ENCODE data around the gene CFAP90.

CFAP90 gene, protein sequence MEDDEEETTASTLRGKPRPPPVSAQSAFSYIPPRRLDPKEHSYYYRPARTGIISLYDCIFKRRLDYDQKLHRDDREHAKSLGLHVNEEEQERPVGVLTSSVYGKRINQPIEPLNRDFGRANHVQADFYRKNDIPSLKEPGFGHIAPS

GRCh38 chr5:7850395-7851239, at the start of gene CFAP90:
Gene CFAP90 (minus strand): TSS chr5:7851133. CDS start chr5:7851021, 112 bp downstream.
- DNase-seq (ENCODE audit: low read depth in 2 of 2) = peak in 1 of 2 donors; percentile 27

- no peak for DNase-seq (ENCODE audit: low read depth in 2 of 2)
These were observed 46.2 kb upstream of the CFAP90 start for GRCh38 chr5:7897014-7897600.

DNA sequence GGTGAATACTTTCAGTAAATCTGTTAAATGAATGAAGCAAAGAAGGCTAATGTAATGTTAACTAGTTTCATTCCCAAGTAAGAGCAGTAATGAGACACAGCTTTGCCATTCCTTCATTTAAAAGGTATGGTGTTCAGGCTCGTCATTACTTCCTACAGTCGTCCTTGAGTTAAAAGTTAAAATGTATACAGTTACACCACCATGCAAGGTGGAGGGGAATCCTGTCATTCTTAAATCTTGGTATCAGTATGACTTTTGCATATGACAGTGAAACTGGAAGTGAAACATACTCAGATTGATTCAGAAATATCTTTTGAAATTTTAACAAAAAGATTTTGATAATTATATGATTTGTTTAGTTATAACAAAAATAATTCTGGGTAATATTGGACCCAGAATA, 43.9 kb upstream of the CFAP90 start:
- no peak for DNase-seq (ENCODE audit: low read depth in 2 of 2)

GRCh38 chr5:7894439-7894838, 43.5 kb upstream of the CFAP90 start:
- no peak for DNase-seq (ENCODE audit: low read depth in 2 of 2)

- no peak for DNase-seq (ENCODE audit: low read depth in 2 of 2)
These were observed 38.0 kb upstream of the CFAP90 start for GRCh38 chr5:7888901-7889300.

DNA sequence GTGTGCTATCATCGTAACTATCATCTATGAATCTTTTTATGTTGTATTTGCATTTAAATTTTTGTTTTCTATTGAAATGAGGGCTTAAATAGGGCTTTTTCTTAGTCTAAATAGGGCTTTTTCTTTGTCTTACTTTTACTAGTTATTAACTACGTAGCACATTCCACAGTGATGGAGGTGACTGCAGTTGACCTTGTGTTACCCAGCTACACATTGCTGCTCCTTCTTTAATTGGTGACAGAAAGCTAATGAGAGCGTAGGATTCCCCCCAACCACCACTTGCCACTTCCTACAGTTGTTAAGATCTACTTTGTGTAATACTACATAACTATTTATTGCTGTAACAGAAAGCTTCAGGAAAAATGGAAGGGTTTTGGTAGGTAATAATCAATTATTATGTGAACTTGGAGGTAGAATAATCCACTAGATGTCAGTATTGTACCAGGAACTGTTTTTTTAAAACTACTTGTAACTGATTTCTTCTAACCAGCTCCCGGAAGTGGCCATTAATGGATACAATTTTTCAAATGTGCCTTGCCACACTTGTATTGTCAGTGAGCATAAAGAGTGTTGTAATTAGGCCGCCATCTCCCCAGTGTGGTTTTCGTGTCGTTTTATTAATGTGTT, 36.0 kb upstream of the CFAP90 start:
- no peak for DNase-seq (ENCODE audit: low read depth in 2 of 2)

DNA sequence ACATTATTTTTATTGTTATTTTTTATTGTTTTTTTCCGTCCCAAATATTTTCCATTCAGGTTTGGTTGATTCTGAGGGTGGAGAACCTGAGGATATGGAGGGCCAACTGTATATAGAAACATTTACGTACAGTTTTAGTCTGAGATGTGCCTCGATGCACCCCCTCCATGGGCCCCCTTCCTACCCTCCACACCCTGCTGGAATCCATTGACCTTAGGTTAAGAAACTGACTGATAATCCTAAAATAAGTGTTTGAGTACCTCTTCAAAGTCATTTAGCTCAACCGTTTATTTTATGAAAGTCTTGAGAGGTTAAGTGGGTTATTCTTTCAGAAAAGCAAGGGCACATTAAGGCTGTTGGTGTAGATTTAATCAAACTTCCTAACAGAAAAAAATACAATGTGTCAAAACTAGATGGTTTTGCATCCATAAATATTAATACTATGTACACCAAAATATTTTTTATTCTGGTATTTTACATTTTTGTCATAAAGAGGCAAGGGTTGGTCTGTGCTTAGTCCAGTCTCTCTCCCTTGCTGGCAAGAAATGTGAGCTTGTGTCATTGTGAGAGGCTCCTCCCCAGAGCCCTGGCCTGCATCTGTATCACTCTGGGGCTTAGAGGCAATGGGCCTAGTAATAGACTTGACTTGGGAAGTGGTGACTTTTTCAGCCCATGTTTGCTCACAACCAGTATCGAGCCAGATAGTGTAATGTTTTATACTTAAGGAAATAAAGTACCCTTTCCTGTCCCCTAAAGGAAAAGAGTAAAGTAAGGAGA, 33.7 kb upstream of the CFAP90 start:
- DNase-seq (ENCODE audit: low read depth in 2 of 2) = no peak

- DNase-seq (ENCODE audit: low read depth in 2 of 2) = no peak
These were observed 32.0 kb upstream of the CFAP90 start for GRCh38 chr5:7882926-7883325.

- DNase-seq (ENCODE audit: low read depth in 2 of 2) = no peak
These were observed 30.9 kb upstream of the CFAP90 start for GRCh38 chr5:7881816-7882215.

- DNase-seq (ENCODE audit: low read depth in 2 of 2) = no peak
These were observed 30.2 kb upstream of the CFAP90 start for GRCh38 chr5:7881091-7881490.

DNA sequence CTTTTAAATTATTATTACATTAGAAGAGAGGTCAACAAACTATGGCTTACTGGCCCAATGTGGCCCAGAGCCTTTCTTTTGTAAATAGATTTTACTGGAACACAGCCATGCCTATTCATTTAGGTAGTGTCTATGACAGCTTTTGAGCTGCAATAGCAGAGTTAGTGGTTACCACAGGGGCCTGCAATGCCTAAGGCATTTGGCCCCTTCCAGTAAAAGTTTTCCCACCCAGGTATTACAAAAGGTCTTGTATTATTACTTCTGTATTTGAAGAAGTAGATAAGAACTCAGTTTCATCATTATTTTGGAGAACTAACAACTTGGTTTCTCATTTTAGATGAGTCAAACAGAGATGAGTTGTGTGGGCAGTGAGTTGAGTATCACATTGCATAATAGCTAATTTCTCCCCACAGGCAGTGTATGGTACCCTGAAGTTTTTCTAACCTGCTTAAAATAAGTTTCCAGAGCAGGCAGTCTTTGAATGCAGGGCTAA, 27.5 kb upstream of the CFAP90 start:
- DNase-seq (ENCODE audit: low read depth in 2 of 2) = no peak

DNA sequence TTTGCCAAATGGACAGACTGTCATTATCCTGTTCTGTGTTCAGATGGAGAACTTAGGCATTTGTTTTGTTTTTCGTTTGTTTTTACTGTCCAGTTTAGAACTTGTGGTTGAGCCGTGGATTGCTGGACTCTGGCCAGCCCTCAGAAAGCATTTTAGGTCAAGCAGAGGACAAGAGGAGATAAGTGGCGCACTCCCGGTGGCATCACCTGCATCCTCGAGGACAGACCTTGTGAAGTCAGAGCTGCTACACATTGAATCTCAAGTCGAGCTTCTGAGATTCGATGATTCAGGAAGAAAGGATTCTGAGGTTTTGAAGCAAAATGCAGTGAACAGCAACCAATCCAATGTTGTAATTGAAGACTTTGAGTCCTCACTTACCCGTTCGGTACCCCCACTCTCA, 26.9 kb upstream of the CFAP90 start:
- no peak for DNase-seq (ENCODE audit: low read depth in 2 of 2)

DNA sequence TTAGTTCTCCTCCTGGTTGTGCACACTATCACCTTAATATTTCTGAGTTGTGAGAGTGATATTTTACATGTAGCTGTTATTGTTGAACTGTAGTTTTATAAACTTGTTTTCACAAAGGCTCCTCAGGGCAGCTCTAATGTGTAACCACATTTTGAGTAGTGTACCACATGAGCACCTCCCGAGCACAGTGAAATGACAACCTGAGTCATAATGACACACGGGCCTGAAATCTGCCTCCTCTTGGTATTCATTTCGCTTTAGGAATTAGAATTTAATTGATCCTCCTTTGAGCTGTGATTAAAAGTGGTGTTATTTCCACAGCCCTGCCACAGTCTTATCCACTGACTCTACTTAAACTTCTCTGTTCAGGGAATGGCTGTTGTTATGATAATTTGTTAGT, 25.9 kb upstream of the CFAP90 start:
- no peak for DNase-seq (ENCODE audit: low read depth in 2 of 2)

- no peak for DNase-seq (ENCODE audit: low read depth in 2 of 2)
These were observed 24.2 kb upstream of the CFAP90 start for GRCh38 chr5:7875151-7875550.

- no peak for DNase-seq (ENCODE audit: low read depth in 2 of 2)
These were observed 23.7 kb upstream of the CFAP90 start for GRCh38 chr5:7874639-7875038.

DNA sequence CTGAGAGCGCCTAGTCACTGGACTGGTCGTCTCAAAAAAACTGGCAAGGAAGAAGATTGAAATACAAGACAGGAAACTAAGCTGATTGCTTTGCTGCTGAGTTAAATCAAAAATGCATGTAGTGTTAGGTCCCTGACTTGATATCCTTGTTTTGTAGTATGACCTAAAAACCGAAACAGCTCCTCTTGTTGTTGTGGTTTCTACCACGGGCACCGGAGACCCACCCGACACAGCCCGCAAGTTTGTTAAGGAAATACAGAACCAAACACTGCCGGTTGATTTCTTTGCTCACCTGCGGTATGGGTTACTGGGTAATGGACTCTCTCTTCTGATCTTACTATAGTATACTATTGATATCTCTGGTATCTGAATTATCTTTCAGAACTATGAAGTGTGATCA, 22.3 kb upstream of the CFAP90 start:
- DNase-seq (ENCODE audit: low read depth in 2 of 2) = no peak

GRCh38 chr5:7872517-7873130, 21.7 kb upstream of the CFAP90 start:
- no peak for DNase-seq (ENCODE audit: low read depth in 2 of 2)

GRCh38 chr5:7871653-7872052, 20.7 kb upstream of the CFAP90 start:
- no peak for DNase-seq (ENCODE audit: low read depth in 2 of 2)

DNA sequence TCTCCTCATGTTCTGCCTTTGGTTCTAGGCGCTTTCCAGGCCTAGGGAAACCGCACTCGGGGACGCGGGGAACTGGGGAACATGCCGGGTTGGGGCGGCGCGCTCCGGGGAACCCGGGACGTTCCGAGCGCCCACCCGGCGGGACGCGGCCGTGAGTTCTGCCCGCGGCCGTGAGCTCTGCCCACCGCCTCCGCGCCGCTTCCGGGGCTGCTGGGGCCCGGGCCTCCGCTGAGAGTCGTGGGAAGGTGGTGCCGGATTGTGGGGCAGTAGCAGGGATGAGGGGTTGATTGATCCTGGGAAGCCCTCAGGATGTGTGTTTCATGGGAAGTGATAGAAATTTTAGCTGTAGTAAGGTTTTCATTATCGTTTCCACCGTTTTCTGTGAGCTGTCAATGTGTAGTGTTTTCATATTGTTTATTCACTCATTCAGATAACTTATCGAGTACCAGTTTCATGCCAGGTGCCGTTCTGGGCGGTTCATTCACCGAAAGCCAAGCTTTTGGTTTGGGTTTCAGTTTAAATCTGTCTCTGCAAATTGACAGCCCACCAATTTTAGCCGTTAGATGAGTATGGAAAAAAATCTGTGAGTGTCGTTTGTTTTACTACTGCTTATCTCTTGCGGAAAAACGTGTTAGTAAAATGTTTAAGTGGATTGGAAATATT, 18.7 kb upstream of the CFAP90 start:
- no peak for DNase-seq (ENCODE audit: low read depth in 2 of 2)

GRCh38 chr5:7868773-7869473, 18.0 kb upstream of the CFAP90 start, which contains the start of the genes FASTKD3 and MTRR:
Gene FASTKD3 (minus strand): TSS chr5:7869031. CDS start chr5:7868083, 948 bp downstream.
Gene MTRR (plus strand): TSS chr5:7869148. CDS start chr5:7870795, 1,647 bp downstream.
- DNase-seq (ENCODE audit: low read depth in 2 of 2) = peak; percentile 80

All from stimulated activated CD8-positive, alpha-beta memory T cell treated with anti-CD3 and anti-CD28 coated beads, Interleukin-2, amount 100 ng/mL, for 1 hour (primary cell).